ENCODE data around the gene LYRM4.

The LYRM4 gene

GRCh38 chr6:5205877-5206850 lies 54.6 kb downstream of the LYRM4 start:
- DNase-seq (ENCODE audit: low read depth in 3 of 3) = no peak

- DNase-seq (ENCODE audit: low read depth in 3 of 3) = no peak
Observed at GRCh38 chr6:5205035-5205507, 55.7 kb downstream of the LYRM4 start.

GRCh38 chr6:5204376-5204775 lies 56.4 kb downstream of the LYRM4 start:
- no peak for DNase-seq (ENCODE audit: low read depth in 3 of 3)

GRCh38 chr6:5203546-5203945 lies 57.2 kb downstream of the LYRM4 start:
- DNase-seq (ENCODE audit: low read depth in 3 of 3) = no peak

GRCh38 chr6:5202941-5203340 lies 57.8 kb downstream of the LYRM4 start:
- DNase-seq (ENCODE audit: low read depth in 3 of 3) = no peak

- DNase-seq (ENCODE audit: low read depth in 3 of 3) = no peak
Observed at GRCh38 chr6:5202206-5202605, 58.5 kb downstream of the LYRM4 start.

- no peak for DNase-seq (ENCODE audit: low read depth in 3 of 3)
Observed at GRCh38 chr6:5201271-5201670, 59.5 kb downstream of the LYRM4 start.

- DNase-seq (ENCODE audit: low read depth in 3 of 3) = no peak
Observed at GRCh38 chr6:5199702-5200101, 61.0 kb downstream of the LYRM4 start.

- DNase-seq (ENCODE audit: low read depth in 3 of 3) = no peak
Observed at GRCh38 chr6:5199283-5199682, 61.5 kb downstream of the LYRM4 start.

GRCh38 chr6:5197084-5197483 lies 63.7 kb downstream of the LYRM4 start:
- no peak for DNase-seq (ENCODE audit: low read depth in 3 of 3)

GRCh38 chr6:5192135-5192794 lies 68.5 kb downstream of the LYRM4 start:
- no peak for DNase-seq (ENCODE audit: low read depth in 3 of 3)

GRCh38 chr6:5191722-5192121 lies 69.0 kb downstream of the LYRM4 start:
- no peak for DNase-seq (ENCODE audit: low read depth in 3 of 3)

- no peak for DNase-seq (ENCODE audit: low read depth in 3 of 3)
Observed at GRCh38 chr6:5191222-5191621, 69.5 kb downstream of the LYRM4 start.

- no peak for DNase-seq (ENCODE audit: low read depth in 3 of 3)
Observed at GRCh38 chr6:5190507-5190906, 70.2 kb downstream of the LYRM4 start.

GRCh38 chr6:5188646-5189045 lies 72.1 kb downstream of the LYRM4 start:
- no peak for DNase-seq (ENCODE audit: low read depth in 3 of 3)

GRCh38 chr6:5184878-5185277 lies 75.9 kb downstream of the LYRM4 start:
- DNase-seq (ENCODE audit: low read depth in 3 of 3) = no peak

- no peak for DNase-seq (ENCODE audit: low read depth in 3 of 3)
Observed at GRCh38 chr6:5184218-5184617, 76.5 kb downstream of the LYRM4 start.

- DNase-seq (ENCODE audit: low read depth in 3 of 3) = no peak
Observed at GRCh38 chr6:5181510-5182317, 79.0 kb downstream of the LYRM4 start.

- DNase-seq (ENCODE audit: low read depth in 3 of 3) = no peak
Observed at GRCh38 chr6:5180636-5181035, 80.1 kb downstream of the LYRM4 start.

GRCh38 chr6:5179917-5180316 lies 80.8 kb downstream of the LYRM4 start:
- DNase-seq (ENCODE audit: low read depth in 3 of 3) = no peak

- no peak for DNase-seq (ENCODE audit: low read depth in 3 of 3)
Observed at GRCh38 chr6:5178806-5179205, 81.9 kb downstream of the LYRM4 start.

GRCh38 chr6:5175635-5176034 lies 85.1 kb downstream of the LYRM4 start:
- DNase-seq (ENCODE audit: low read depth in 3 of 3) = no peak

Data from stimulated activated CD4-positive, alpha-beta T cell treated with anti-CD3 and anti-CD28 coated beads, TNF-alpha, amount 100 ng/mL, for 4 hours (primary cell).